Trophoblast cell (in vitro differentiated cells and primary cell): ENCODE measurements around the gene GOLT1A.
A peak's percentile ranks its signal among the peaks of the same experiment; 100 is the strongest.

Experiments
- DNase-seq, 2 donors: peaks; one replicate each; pipeline ENCODE4 v3.0.0-alpha.2; 2016
- H2AFZ ChIP-seq: 2 replicates; pipeline ENCODE4 v1.6.1; 2013; ENCODE audit warnings: low read length, moderate library complexity, mild to moderate bottlenecking; ENCODE audit not compliant: insufficient read depth, poor library complexity
- H2AK5ac ChIP-seq: 2 replicates; pipeline ENCODE4 v1.6.1; 2013; ENCODE audit warnings: mild to moderate bottlenecking, low read length
- H2BK120ac ChIP-seq: 2 replicates; pipeline ENCODE4 v1.6.1; 2013; ENCODE audit warnings: low read length, mild to moderate bottlenecking, moderate library complexity; ENCODE audit not compliant: insufficient read depth, poor library complexity
- H2BK12ac ChIP-seq: 2 replicates; pipeline ENCODE4 v1.6.1; 2013; ENCODE audit warnings: mild to moderate bottlenecking, low read length, moderate library complexity
- H2BK5ac ChIP-seq: 2 replicates; pipeline ENCODE4 v1.6.1; 2013; ENCODE audit warnings: low read length, low read depth, moderate library complexity, mild to moderate bottlenecking; ENCODE audit not compliant: poor library complexity
- H3K14ac ChIP-seq: 2 replicates; pipeline ENCODE4 v1.6.1; 2013; ENCODE audit warnings: mild to moderate bottlenecking, low read length
- H3K18ac ChIP-seq: 2 replicates; pipeline ENCODE4 v1.6.1; 2013; ENCODE audit warnings: mild to moderate bottlenecking, low read length
- H3K23ac ChIP-seq: 2 replicates; pipeline ENCODE4 v1.6.1; 2013; ENCODE audit warnings: low read length
- H3K27ac ChIP-seq: 2 replicates; pipeline ENCODE4 v1.5.1; 2013; ENCODE audit warnings: low read depth, mild to moderate bottlenecking, inconsistent platforms, low read length, moderate library complexity
- H3K27me3 ChIP-seq: 2 replicates; pipeline ENCODE4 v1.6.1; 2013; ENCODE audit warnings: inconsistent platforms, mild to moderate bottlenecking, low read length, moderate library complexity; ENCODE audit not compliant: insufficient read depth
- H3K36me3 ChIP-seq, 2 experiments: 1 replicate in 1 of 2; 2 replicates in 1 of 2; pipeline ENCODE4 v1.6.1; 2013; ENCODE audit warnings: low read length in 2 of 2, mild to moderate bottlenecking in 2 of 2, moderate library complexity in 1 of 2; ENCODE audit not compliant: insufficient read depth in 2 of 2, control insufficient read depth in 1 of 2
- H3K4ac ChIP-seq: 2 replicates; pipeline ENCODE4 v1.6.1; 2013; ENCODE audit warnings: low read depth, mild to moderate bottlenecking, low read length, moderate library complexity
- H3K4me1 ChIP-seq, 2 experiments: 1 replicate in 1 of 2; 2 replicates in 1 of 2; pipeline ENCODE4 v1.6.1; 2013; ENCODE audit warnings: low read length in 2 of 2, mild to moderate bottlenecking in 2 of 2, moderate library complexity in 1 of 2; ENCODE audit not compliant: insufficient read depth in 2 of 2, control insufficient read depth in 1 of 2
- H3K4me2 ChIP-seq: 2 replicates; pipeline ENCODE4 v1.6.1; 2013; ENCODE audit warnings: inconsistent platforms, mild to moderate bottlenecking, low read length, moderate library complexity
- H3K4me3 ChIP-seq: 2 replicates; pipeline ENCODE4 v1.5.1; 2013; ENCODE audit warnings: mild to moderate bottlenecking, low read depth, low read length, inconsistent platforms
- H3K79me1 ChIP-seq: one replicate; pipeline ENCODE4 v1.6.1; 2013; ENCODE audit warnings: low read length
- H3K79me2 ChIP-seq: 2 replicates; pipeline ENCODE4 v1.6.1; 2013; ENCODE audit warnings: low read length, mild to moderate bottlenecking; ENCODE audit not compliant: control insufficient read depth, insufficient read depth, poor library complexity
- H3K9ac ChIP-seq: 2 replicates; pipeline ENCODE4 v1.6.1; 2013; ENCODE audit warnings: mild to moderate bottlenecking, low read length
- H3K9me3 ChIP-seq: 2 replicates; pipeline ENCODE4 v1.6.1; 2013; ENCODE audit warnings: low read depth, mild to moderate bottlenecking, control low read depth, inconsistent platforms, low read length; ENCODE audit not compliant: insufficient read depth
- H4K12ac ChIP-seq: 2 replicates; pipeline ENCODE4 v1.6.1; 2013; ENCODE audit warnings: low read depth, mild to moderate bottlenecking, low read length, moderate library complexity
- H4K8ac ChIP-seq: 2 replicates; pipeline ENCODE4 v1.6.1; 2013; ENCODE audit warnings: low read depth, mild to moderate bottlenecking, low read length, moderate library complexity
- H4K91ac ChIP-seq: one replicate; pipeline ENCODE4 v1.6.1; 2013; ENCODE audit warnings: low read depth, mild to moderate bottlenecking, low read length, moderate library complexity
- WGBS: extraction: QIAGEN DNeasy Blood & Tissue Kit; methylation state at CpG from one replicate; pipeline ENCODE4 v1.1.7; 2013; ENCODE audit warnings: missing lambda C conversion rate; ENCODE audit not compliant: insufficient read length, insufficient coverage; ENCODE audit errors: extremely low coverage; 5-methylcytosine and 5-hydroxymethylcytosine counted together

The GOLT1A gene

GRCh38 chr1:204227351-204227750 lies 13.6 kb upstream of the GOLT1A start:
- Histone ChIP-seq H3K4me2 (no peak overlapping the region), H3K4ac (no peak overlapping the region), H4K12ac (no peak overlapping the region), H3K14ac (no peak overlapping the region), H3K79me1 (no peaks in the 10 kb centered on the region), H3K4me3 (no peak overlapping the region), H2BK5ac (no peak overlapping the region), H4K91ac (no peak overlapping the region), H3K27me3 (no peaks in the 10 kb centered on the region), H3K9ac (no peak overlapping the region), H2BK120ac (no peak overlapping the region), H3K79me2 (no peaks in the 10 kb centered on the region), H3K18ac (no peak overlapping the region), H3K27ac (no peak overlapping the region), H3K36me3 (peaks cover 28 to 35% of the 10 kb centered on the region in 2 experiments), H3K9me3 (no peaks in the 10 kb centered on the region), H4K8ac (no peak overlapping the region), H2BK12ac (no peak overlapping the region), H2AK5ac (no peak overlapping the region), H3K4me1 (peaks cover 0 to 5% of the 10 kb centered on the region in 2 experiments), H2AFZ (no peak overlapping the region), H3K23ac (no peak overlapping the region)
- DNase-seq: no peak
- WGBS: no CpG with 5 or more reads among the region's 2 CpGs

- Histone ChIP-seq H3K36me3 (peaks cover 36 to 46% of the 10 kb centered on the region in 2 experiments), H4K8ac (no peak overlapping the region), H3K14ac (no peak overlapping the region), H3K4ac (no peak overlapping the region), H2AK5ac (no peak overlapping the region), H3K4me2 (peak overlapping the region; percentile 6), H3K27me3 (no peaks in the 10 kb centered on the region), H3K27ac (no peak overlapping the region), H3K23ac (no peak overlapping the region), H2AFZ (no peak overlapping the region), H3K9me3 (no peaks in the 10 kb centered on the region), H2BK120ac (no peak overlapping the region), H4K91ac (no peak overlapping the region), H3K9ac (no peak overlapping the region), H3K4me3 (no peak overlapping the region), H2BK5ac (no peak overlapping the region), H4K12ac (no peak overlapping the region), H3K79me2 (no peaks in the 10 kb centered on the region), H2BK12ac (no peak overlapping the region), H3K79me1 (no peaks in the 10 kb centered on the region), H3K4me1 (peaks cover 0 to 5% of the 10 kb centered on the region in 2 experiments), H3K18ac (no peak overlapping the region)
- WGBS: no CpG with 5 or more reads among the region's 16 CpGs
- DNase-seq: peak; percentile 91 to 95
Measured at GRCh38 chr1:204225841-204226735, 12.3 kb upstream of the GOLT1A start.

- no peaks in the 10 kb centered on the region for H3K79me1 ChIP-seq
- H3K27ac ChIP-seq: no peak overlapping the region
- H3K14ac ChIP-seq: no peak overlapping the region
- H2BK120ac ChIP-seq: no peak overlapping the region
- no peak overlapping the region for H2AFZ ChIP-seq
- no peak overlapping the region for H3K23ac ChIP-seq
- WGBS: no CpG with 5 or more reads among the region's 8 CpGs
- H3K79me2 ChIP-seq: no peaks in the 10 kb centered on the region
- no peak overlapping the region for H3K4ac ChIP-seq
- H3K9me3 ChIP-seq: no peaks in the 10 kb centered on the region
- no peak overlapping the region for H3K9ac ChIP-seq
- no peak overlapping the region for H4K91ac ChIP-seq
- H3K4me3 ChIP-seq: no peak overlapping the region
- no peak overlapping the region for H3K18ac ChIP-seq
- no peak overlapping the region for H4K8ac ChIP-seq
- no peak for DNase-seq
- no peak overlapping the region for H2BK12ac ChIP-seq
- peaks cover 0 to 5% of the 10 kb centered on the region in 2 experiments for H3K4me1 ChIP-seq
- H3K27me3 ChIP-seq: no peaks in the 10 kb centered on the region
- no peak overlapping the region for H2AK5ac ChIP-seq
- no peak overlapping the region for H4K12ac ChIP-seq
- no peak overlapping the region for H2BK5ac ChIP-seq
- H3K4me2 ChIP-seq: no peak overlapping the region
- H3K36me3 ChIP-seq: peaks cover 35 to 47% of the 10 kb centered on the region in 2 experiments
Measured at GRCh38 chr1:204224655-204225054, 10.9 kb upstream of the GOLT1A start.

DNA sequence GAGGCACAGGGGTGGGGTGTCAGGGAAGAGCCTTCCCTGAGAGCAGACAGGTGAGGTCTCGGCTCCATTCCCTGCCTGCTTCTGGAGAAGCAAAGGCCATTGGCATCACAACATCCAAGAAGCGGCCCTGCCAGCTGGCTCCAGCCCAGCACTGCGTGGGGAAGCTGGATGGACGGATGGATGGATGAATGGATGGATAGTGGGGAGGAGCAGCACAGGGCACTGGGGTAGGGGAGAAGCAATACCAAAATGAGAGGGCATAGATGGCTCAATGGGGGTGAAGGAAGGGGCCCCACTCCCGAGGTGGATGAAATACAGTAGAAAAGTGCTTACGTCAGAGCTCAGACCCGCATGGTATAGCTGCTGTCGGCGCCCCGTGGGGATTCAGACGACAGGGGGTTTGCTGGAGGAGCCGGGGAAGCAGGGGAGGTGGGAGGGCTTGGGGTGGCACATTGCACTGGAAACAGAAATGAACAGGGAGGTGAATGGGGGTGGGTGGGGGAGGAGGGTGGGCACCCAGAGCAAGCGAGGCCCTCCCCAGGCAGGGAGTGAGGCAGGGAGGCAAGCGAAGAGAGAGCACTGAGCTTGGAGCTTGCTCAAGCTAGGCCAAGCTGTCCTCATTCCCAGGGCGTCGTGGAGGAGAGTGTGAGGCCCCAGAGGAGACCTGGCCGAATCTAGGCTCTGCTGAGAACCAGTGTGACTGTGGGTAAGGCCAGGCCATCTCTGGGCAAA lies 9.5 kb upstream of the GOLT1A start:
- H3K18ac ChIP-seq: no peak overlapping the region
- H3K36me3 ChIP-seq: peaks cover 29 to 39% of the 10 kb centered on the region in 2 experiments
- no peaks in the 10 kb centered on the region for H3K79me2 ChIP-seq
- no peak overlapping the region for H3K27ac ChIP-seq
- no peak overlapping the region for H4K91ac ChIP-seq
- no peak overlapping the region for H3K14ac ChIP-seq
- peaks cover 0 to 5% of the 10 kb centered on the region in 2 experiments for H3K4me1 ChIP-seq
- no peak overlapping the region for H3K4ac ChIP-seq
- H2BK12ac ChIP-seq: no peak overlapping the region
- no CpG with 5 or more reads among the region's 17 CpGs for WGBS
- no peaks in the 10 kb centered on the region for H3K9me3 ChIP-seq
- no peak overlapping the region for H4K8ac ChIP-seq
- no peak overlapping the region for H2AFZ ChIP-seq
- no peak overlapping the region for H3K23ac ChIP-seq
- no peaks in the 10 kb centered on the region for H3K79me1 ChIP-seq
- no peak overlapping the region for H3K4me3 ChIP-seq
- DNase-seq: no peak
- H3K9ac ChIP-seq: no peak overlapping the region
- no peak overlapping the region for H2BK5ac ChIP-seq
- no peak overlapping the region for H3K4me2 ChIP-seq
- H4K12ac ChIP-seq: no peak overlapping the region
- no peaks in the 10 kb centered on the region for H3K27me3 ChIP-seq
- H2AK5ac ChIP-seq: no peak overlapping the region
- H2BK120ac ChIP-seq: no peak overlapping the region
